HG03139 (cell line): ENCODE data around the gene MTM1.

Source experiments
- ATAC-seq: cut with Tn5 transposase; IDR thresholded peaks from one replicate; pipeline ENCODE4 v1.9.1; 2021; ENCODE audit not compliant: unreplicated experiment

MTM1 gene

GRCh38 chrX:150649096-150649870, 80.9 kb downstream of the MTM1 start:
- no peak for ATAC-seq

- no peak for ATAC-seq
These were observed 83.5 kb downstream of the MTM1 start for GRCh38 chrX:150651906-150652305.

- no peak for ATAC-seq
These were observed 87.4 kb downstream of the MTM1 start for GRCh38 chrX:150655788-150656187.

GRCh38 chrX:150663073-150663472, 94.7 kb downstream of the MTM1 start:
- no peak for ATAC-seq

- ATAC-seq = no peak
These were observed 95.9 kb downstream of the MTM1 start for GRCh38 chrX:150664290-150664689.

GRCh38 chrX:150676221-150676620, 107.8 kb downstream of the MTM1 start:
- ATAC-seq = no peak

- ATAC-seq = no peak
These were observed 112.6 kb downstream of the MTM1 start for GRCh38 chrX:150680974-150681373.

- ATAC-seq = no peak
These were observed 114.7 kb downstream of the MTM1 start for GRCh38 chrX:150683112-150683511.

- ATAC-seq = no peak
These were observed 115.2 kb downstream of the MTM1 start for GRCh38 chrX:150683536-150684146.

- ATAC-seq = no peak
These were observed 120.6 kb downstream of the MTM1 start for GRCh38 chrX:150688911-150689451.

- ATAC-seq = no peak
These were observed 121.7 kb downstream of the MTM1 start for GRCh38 chrX:150690126-150690525.

GRCh38 chrX:150692296-150692695, 123.9 kb downstream of the MTM1 start:
- no peak for ATAC-seq

GRCh38 chrX:150692831-150693724, 124.7 kb downstream of the MTM1 start, which contains the start of gene MTMR1:
TSS of gene MTMR1 (plus strand) at chrX:150693396. CDS start at chrX:150693531, 135 bp downstream.
- ATAC-seq = peak; percentile 40

- peak; percentile 65 for ATAC-seq
These were observed 125.5 kb downstream of the MTM1 start for GRCh38 chrX:150693725-150694574.

GRCh38 chrX:150694738-150695410, 126.5 kb downstream of the MTM1 start:
- ATAC-seq = no peak

- ATAC-seq = no peak
These were observed 127.9 kb downstream of the MTM1 start for GRCh38 chrX:150696331-150696730.

- ATAC-seq = no peak
These were observed 128.4 kb downstream of the MTM1 start for GRCh38 chrX:150696866-150697265.

- ATAC-seq = no peak
These were observed 129.2 kb downstream of the MTM1 start for GRCh38 chrX:150697641-150698040.

GRCh38 chrX:150698981-150699380, 130.6 kb downstream of the MTM1 start:
- ATAC-seq = no peak

- no peak for ATAC-seq
These were observed 131.7 kb downstream of the MTM1 start for GRCh38 chrX:150700107-150700506.
